ENCODE measurements around the gene AGPAT3.
"Not testable (repeated sequence)": the region's sequence is repeated elsewhere in the genome, so short reads cannot be mapped to it uniquely, and the experiment has no call there.

Gene AGPAT3

GRCh38 chr21:43842742-43843141 lies 22.3 kb upstream of the AGPAT3 start:
- no peak for DNase-seq (ENCODE audit: low spot score)
- TF ChIP-seq CTCF (IDR thresholded peaks at IDR 0.05; ENCODE audit: borderline replicate concordance, control extremely low read depth, extremely low read depth, insufficient read depth, missing control alignments): no peak
- in situ Hi-C loops (cut with MboI; ENCODE audit: low sequenced_read_pairs, unreplicated experiment): loop anchor here (25.0 kb wide), 1 partner anchor 620 kb away; the partner anchor contains the start of gene LRRC3

- DNase-seq (ENCODE audit: low spot score): not testable (repeated sequence)
- in situ Hi-C loops (cut with MboI; ENCODE audit: low sequenced_read_pairs, unreplicated experiment): loop anchor here (25.0 kb wide), 1 partner anchor 617 kb away; the partner anchor contains the start of gene LRRC3
These were observed 20.1 kb upstream of the AGPAT3 start for GRCh38 chr21:43844906-43845305.

- no peak for TF ChIP-seq CTCF (IDR thresholded peaks at IDR 0.05; ENCODE audit: borderline replicate concordance, control extremely low read depth, extremely low read depth, insufficient read depth, missing control alignments)
- in situ Hi-C loops (cut with MboI; ENCODE audit: low sequenced_read_pairs, unreplicated experiment): loop anchor here (25.0 kb wide), 1 partner anchor 617 kb away; the partner anchor contains the start of gene LRRC3
- DNase-seq (ENCODE audit: low spot score): no peak
These were observed 19.6 kb upstream of the AGPAT3 start for GRCh38 chr21:43845386-43845785.

- no peak for TF ChIP-seq CTCF (IDR thresholded peaks at IDR 0.05; ENCODE audit: borderline replicate concordance, control extremely low read depth, extremely low read depth, insufficient read depth, missing control alignments)
These were observed 18.6 kb upstream of the AGPAT3 start for GRCh38 chr21:43846430-43846829.

GRCh38 chr21:43847301-43847700 lies 17.7 kb upstream of the AGPAT3 start:
- no peak for TF ChIP-seq CTCF (IDR thresholded peaks at IDR 0.05; ENCODE audit: borderline replicate concordance, control extremely low read depth, extremely low read depth, insufficient read depth, missing control alignments)
- in situ Hi-C loops (cut with MboI; ENCODE audit: low sequenced_read_pairs, unreplicated experiment): loop anchor here (25.0 kb wide), 1 partner anchor 615 kb away; the partner anchor contains the start of gene LRRC3
- DNase-seq (ENCODE audit: low spot score): no peak

More at GRCh38 chr21:43846430-43846829, 18.6 kb upstream of the AGPAT3 start:
- in situ Hi-C loops (cut with MboI; ENCODE audit: low sequenced_read_pairs, unreplicated experiment): loop anchor here (25.0 kb wide), 1 partner anchor 616 kb away; the partner anchor contains the start of gene LRRC3
- DNase-seq (ENCODE audit: low spot score): no peak

- DNase-seq (ENCODE audit: low spot score): no peak
- TF ChIP-seq CTCF (IDR thresholded peaks at IDR 0.05; ENCODE audit: borderline replicate concordance, control extremely low read depth, extremely low read depth, insufficient read depth, missing control alignments): no peak
- in situ Hi-C loops (cut with MboI; ENCODE audit: low sequenced_read_pairs, unreplicated experiment): loop anchor here (25.0 kb wide), 1 partner anchor 614 kb away; the partner anchor contains the start of gene LRRC3
These were observed 16.3 kb upstream of the AGPAT3 start for GRCh38 chr21:43848771-43849170.

- no peak for TF ChIP-seq CTCF (IDR thresholded peaks at IDR 0.05; ENCODE audit: borderline replicate concordance, control extremely low read depth, extremely low read depth, insufficient read depth, missing control alignments)
- DNase-seq (ENCODE audit: low spot score): no peak
- in situ Hi-C loops (cut with MboI; ENCODE audit: low sequenced_read_pairs, unreplicated experiment): loop anchor here (25.0 kb wide), 1 partner anchor 613 kb away; the partner anchor contains the start of gene LRRC3
These were observed 15.3 kb upstream of the AGPAT3 start for GRCh38 chr21:43849532-43850299.

Data from GM13976 (cell line).